Omental fat pad (tissue), 4 donors: ENCODE results near the gene NTSR2. TPM values are rescaled to one million over a fixed set of nuclear protein-coding genes. Genes with fewer than 3 reads are reported as not detected.

ENCODE experiments used
- ATAC-seq: fragments of 150-250 bp; one replicate; pipeline ENCODE4 v1.9.1; 2016; ENCODE audit warnings: mild to moderate bottlenecking, moderate library complexity; ENCODE audit not compliant: low FRiP score
- DNase-seq: peaks from one replicate; pipeline ENCODE4 v3.0.0-alpha.2; 2019; ENCODE audit warnings: low spot score
- CTCF ChIP-seq, 3 donors: fragments of 450-650 bp; IDR thresholded peaks; one replicate each; pipeline ENCODE4 v1.5.1; 2016 to 2017; ENCODE audit warnings: antibody characterized with exemption in 3 of 3, mild to moderate bottlenecking in 3 of 3, moderate library complexity in 2 of 3
- total RNA-seq, 4 donors: library from RNA; depleted of rRNA; stranded (reverse); fragments of >200 nt; gene quantifications; one replicate each; pipeline ENCODE4 v1.1.0, GENCODE V29; 2016

NTSR2 gene
- total RNA-seq, 4 donors from 2014 or later: 0.28 to 1.6 TPM; not detected in 2

GRCh38 chr2:11637546-11637945, 32.4 kb downstream of the NTSR2 start:
- DNase-seq: no peak
- no peak for TF ChIP-seq CTCF (IDR thresholded peaks at IDR 0.05)
- ATAC-seq: no peak

GRCh38 chr2:11636593-11637295, 33.3 kb downstream of the NTSR2 start:
- DNase-seq (no peak), ATAC-seq (no peak)
- TF ChIP-seq CTCF (IDR thresholded peaks at IDR 0.05): no peak

- ATAC-seq (no peak), DNase-seq (no peak)
- TF ChIP-seq CTCF (IDR thresholded peaks at IDR 0.05): no peak
These were observed 34.9 kb downstream of the NTSR2 start for GRCh38 chr2:11635141-11635540.

GRCh38 chr2:11634584-11634983, 35.4 kb downstream of the NTSR2 start:
- no peak for TF ChIP-seq CTCF (IDR thresholded peaks at IDR 0.05)
- ATAC-seq: no peak
- DNase-seq: no peak

GRCh38 chr2:11633923-11634478, 36.0 kb downstream of the NTSR2 start:
- no peak for TF ChIP-seq CTCF (IDR thresholded peaks at IDR 0.05)
- ATAC-seq (no peak), DNase-seq (no peak)

GRCh38 chr2:11631462-11631861, 38.5 kb downstream of the NTSR2 start:
- no peak for TF ChIP-seq CTCF (IDR thresholded peaks at IDR 0.05)
- DNase-seq (no peak), ATAC-seq (no peak)

- TF ChIP-seq CTCF (IDR thresholded peaks at IDR 0.05): no peak
- ATAC-seq: no peak
- DNase-seq: no peak
These were observed 39.1 kb downstream of the NTSR2 start for GRCh38 chr2:11630855-11631254.
